Endothelial cell of umbilical vein (primary cell): ENCODE measurements around the gene RFPL1. TPM values are rescaled to one million over a fixed set of nuclear protein-coding genes. Genes with fewer than 3 reads are reported as not detected.

Experiments used
- BruUV-seq: library from RNA; stranded (reverse); fragments of 400-500 nt; replicated peaks from 2 replicates; lab custom pipeline; 2021; lab: Mats Ljungman, UMichigan
- CTCF ChIA-PET: fragments of 300-600, 350-600 bp; sonication (Branson Sonifier 250); formaldehyde crosslinking; loops from one replicate; lab custom pipeline; 2021; ENCODE audit warnings: antibody characterized with exemption, inconsistent platforms; lab: Charles Lee
- POLR2A ChIA-PET: fragments of 300-600, 350-600 bp; sonication (Branson Sonifier 250); formaldehyde crosslinking; loops from one replicate; lab custom pipeline; 2021; ENCODE audit warnings: antibody characterized with exemption, inconsistent platforms; lab: Charles Lee
- DNase-seq: peaks from one replicate; pipeline ENCODE4 v3.0.0-alpha.2; 2011; ENCODE audit warnings: low read depth, low spot score
- FAIRE-seq: peaks from 2 replicates; lab custom pipeline; 2011; peaks lifted over from hg19 to GRCh38; lab: Jason Lieb, UNC
- H2AFZ ChIP-seq: 2 replicates; pipeline ENCODE4 v1.6.0; 2012; ENCODE audit warnings: low read depth, low read length, control low read depth, inconsistent platforms
- H3K27ac ChIP-seq: 2 replicates; pipeline ENCODE4 v1.5.1; 2011; ENCODE audit warnings: low read depth, mild to moderate bottlenecking, control low read depth, low read length, moderate library complexity; ENCODE audit not compliant: insufficient read depth
- H3K27me3 ChIP-seq, 2 experiments: 2 replicates each; pipeline versions ENCODE4 v1.6.0 to v1.6.1; 2011; ENCODE audit warnings: low read length in 2 of 2, mixed read lengths in 1 of 2; ENCODE audit not compliant: control insufficient read depth in 2 of 2, insufficient read depth in 2 of 2
- H3K36me3 ChIP-seq, 2 experiments: 2 replicates in 1 of 2; 3 replicates in 1 of 2; pipeline ENCODE4 v1.5.1; 2011; ENCODE audit warnings: low read length in 2 of 2, mild to moderate bottlenecking in 1 of 2, moderate library complexity in 1 of 2; ENCODE audit not compliant: control insufficient read depth in 2 of 2, insufficient read depth in 2 of 2; ENCODE audit errors: extremely low read depth in 1 of 2
- H3K4me1 ChIP-seq: 3 replicates; pipeline ENCODE4 v1.5.1; 2011; ENCODE audit warnings: mild to moderate bottlenecking, low read length; ENCODE audit not compliant: control insufficient read depth, insufficient read depth; ENCODE audit errors: extremely low read depth
- H3K4me2 ChIP-seq: 2 replicates; pipeline ENCODE4 v1.6.1; 2011; ENCODE audit warnings: low read length, control low read depth, mixed read lengths; ENCODE audit not compliant: insufficient read depth
- H3K4me3 ChIP-seq, 3 experiments: fragments of 200-600 bp in 1 of 3; sonication (generic), shearing (Covaris generic) in 1 of 3; replicated peaks in 1 of 3; 2 replicates each; pipeline ENCODE4 v1.5.1; 2011 to 2016; ENCODE audit warnings: control low read depth in 3 of 3, low read length in 3 of 3, mild to moderate bottlenecking in 2 of 3, inconsistent platforms in 1 of 3, low read depth in 1 of 3, moderate library complexity in 1 of 3; ENCODE audit not compliant: insufficient read depth in 1 of 3
- H3K79me2 ChIP-seq: 2 replicates; pipeline ENCODE4 v1.6.0; 2012; ENCODE audit warnings: low read length, inconsistent platforms; ENCODE audit not compliant: control insufficient read depth, insufficient read depth
- H3K9ac ChIP-seq: replicated peaks from 2 replicates; pipeline ENCODE3; 2011; ENCODE audit warnings: low read length, control low read depth; ENCODE audit not compliant: insufficient read depth; ENCODE audit errors: extremely low read depth
- H3K9me1 ChIP-seq: replicated peaks from 3 replicates; pipeline ENCODE4 v1.6.0; 2011; ENCODE audit warnings: mild to moderate bottlenecking, low read length; ENCODE audit not compliant: control insufficient read depth, insufficient read depth; ENCODE audit errors: extremely low read depth
- H3K9me3 ChIP-seq: replicated peaks from 2 replicates; pipeline ENCODE4 v1.5.1; 2012; ENCODE audit warnings: low read length, inconsistent platforms; ENCODE audit not compliant: control insufficient read depth, insufficient read depth
- H4K20me1 ChIP-seq: replicated peaks from 2 replicates; pipeline ENCODE3; 2011; ENCODE audit warnings: mild to moderate bottlenecking, low read length; ENCODE audit not compliant: control insufficient read depth, insufficient read depth; ENCODE audit errors: extremely low read depth
- CTCF ChIP-seq, 2 donors: IDR thresholded peaks; 1 replicate in 1 of 2; 2 replicates in 1 of 2; pipeline ENCODE4 v1.5.1; 2011; ENCODE audit warnings: low read length in 2 of 2, mild to moderate bottlenecking in 2 of 2, moderate library complexity in 2 of 2, control low read depth in 1 of 2, inconsistent platforms in 1 of 2, low read depth in 1 of 2; ENCODE audit not compliant: insufficient read depth in 1 of 2; ENCODE audit errors: extremely low read depth in 1 of 2
- EZH2 ChIP-seq: IDR thresholded peaks from 2 replicates; pipeline ENCODE4 v1.6.1; 2012; ENCODE audit warnings: borderline replicate concordance, low read depth, mild to moderate bottlenecking, moderate library complexity, low read length, inconsistent platforms; ENCODE audit not compliant: severe bottlenecking
- FOS ChIP-seq: IDR thresholded peaks from 2 replicates; pipeline ENCODE4 v1.6.1; 2011; ENCODE audit warnings: mild to moderate bottlenecking, low read length, moderate library complexity, borderline replicate concordance; ENCODE audit not compliant: insufficient read depth
- GATA2 ChIP-seq: IDR thresholded peaks from 2 replicates; pipeline ENCODE4 v1.7.0; 2011; ENCODE audit warnings: low read depth, mild to moderate bottlenecking, moderate library complexity, mixed read lengths, low read length; ENCODE audit not compliant: insufficient read length, insufficient read depth
- JUN ChIP-seq: IDR thresholded peaks from 2 replicates; pipeline ENCODE4 v1.6.1; 2011; ENCODE audit warnings: borderline replicate concordance, low read depth; ENCODE audit not compliant: insufficient read length, insufficient read depth
- MYC ChIP-seq: IDR thresholded peaks from one replicate; pipeline ENCODE4 v1.6.1; 2011; ENCODE audit warnings: mild to moderate bottlenecking, low read depth, low read length
- POLR2A ChIP-seq: IDR thresholded peaks from 2 replicates; pipeline ENCODE4 v1.6.1; 2012; ENCODE audit warnings: low read depth, mild to moderate bottlenecking, control low read depth, low read length
- POLR2AphosphoS5 ChIP-seq: IDR thresholded peaks from 2 replicates; pipeline ENCODE4 v1.6.1; 2012; ENCODE audit warnings: low read depth, mild to moderate bottlenecking, control low read depth, low read length, moderate library complexity; ENCODE audit not compliant: insufficient read depth
- dilution Hi-C: fragments of 300-500 bp; cut with MboI; formaldehyde crosslinking; loops from one replicate; pipeline ENCODE4 v1.15.0; 2019; ENCODE audit warnings: low sequenced_read_pairs; ENCODE audit not compliant: extremely low pct_ligation_motif_present
- intact Hi-C: fragments of 100-400 bp; cut with micrococcal nuclease; formaldehyde crosslinking; loops from one replicate; pipeline ENCODE4 v1.10.0; 2022
- polyA plus RNA-seq, 4 experiments: library from polyadenylated mRNA; depleted of rRNA in 3 of 4; stranded (reverse) in 3 of 4; unstranded in 1 of 4; fragments of >200 nt; gene quantifications; 2 replicates each; pipeline versions ENCODE4 v1.2.1 to v1.2.3, GENCODE V29; 2011 to 2012; ENCODE audit warnings: missing spikeins in 1 of 4
- total RNA-seq: library from RNA; stranded (reverse); gene quantifications from 2 replicates; pipeline ENCODE4 v1.2.3, GENCODE V29; 2021
- TF ChIP-seq, protein P1 (sequence below): IDR thresholded peaks from 2 replicates; pipeline ENCODE4 v1.6.1; 2011; ENCODE audit not compliant: insufficient read depth, insufficient read length

RFPL1 gene
- total and polyA plus RNA-seq, 2 donors (not counting 3 experiments of a cell fraction or from before 2014, with no cell fraction given) = not detected

GRCh38 chr22:29454276-29454675 lies 15.9 kb downstream of the RFPL1 start:
- intact Hi-C loops = no loop called here
- no peaks in the 10 kb centered on the region for H3K9me1 ChIP-seq
- no peaks in the 10 kb centered on the region for H4K20me1 ChIP-seq
- CTCF ChIA-PET = interaction anchor here (1.0 to 1.9 kb wide), 2 partner anchors 11 to 14 kb away, joined by 3 to 8 read pairs; no protein-coding TSS in a partner anchor
- no peak overlapping the region for H3K4me3 ChIP-seq
- BruUV-seq = no TSS peak
- DNase-seq = no peak
- no peaks in the 10 kb centered on the region for H3K36me3 ChIP-seq
- no peaks in the 10 kb centered on the region for H3K4me1 ChIP-seq
- dilution Hi-C loops = no loop called here
- FAIRE-seq = no peak
- no peak overlapping the region for H3K4me2 ChIP-seq
- no peak overlapping the region for H2AFZ ChIP-seq
- H3K9ac ChIP-seq = no peak overlapping the region
- POLR2A ChIA-PET = no interaction called here
- H3K79me2 ChIP-seq = no peaks in the 10 kb centered on the region
- H3K9me3 ChIP-seq = no peaks in the 10 kb centered on the region
- TF ChIP-seq JUN (no peak), POLR2A (no peak), MYC (no peak), FOS (no peak)
- TF ChIP-seq, protein P1, sequence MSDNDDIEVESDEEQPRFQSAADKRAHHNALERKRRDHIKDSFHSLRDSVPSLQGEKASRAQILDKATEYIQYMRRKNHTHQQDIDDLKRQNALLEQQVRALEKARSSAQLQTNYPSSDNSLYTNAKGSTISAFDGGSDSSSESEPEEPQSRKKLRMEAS = no peak
- H3K27ac ChIP-seq = no peak overlapping the region
- no peaks in the 10 kb centered on the region for H3K27me3 ChIP-seq

GRCh38 chr22:29456211-29456671 lies 17.9 kb downstream of the RFPL1 start:
- H3K9ac ChIP-seq = no peak overlapping the region

More at GRCh38 chr22:29456211-29456671, 17.9 kb downstream of the RFPL1 start:
- TF ChIP-seq POLR2A = no peak
- TF ChIP-seq POLR2AphosphoS5 = no peak
- no peak for TF ChIP-seq CTCF (IDR thresholded peaks at IDR 0.05; ENCODE audit: extremely low read depth in 1 of 2, insufficient read depth in 1 of 2, low read depth in 1 of 2, low read length in 2 of 2)
- no peak for TF ChIP-seq FOS
- TF ChIP-seq GATA2 = no peak
- TF ChIP-seq, protein P1 = no peak
- no peak for TF ChIP-seq EZH2
- no peak for TF ChIP-seq MYC
- no peak for TF ChIP-seq JUN
- H3K4me2 ChIP-seq = no peak overlapping the region
- no peaks in the 10 kb centered on the region for H3K4me1 ChIP-seq
- no peaks in the 10 kb centered on the region for H3K9me3 ChIP-seq
- H4K20me1 ChIP-seq = no peaks in the 10 kb centered on the region
- no peaks in the 10 kb centered on the region for H3K79me2 ChIP-seq
- DNase-seq = no peak
- ChIA-PET POLR2A (no interaction called here), CTCF (no interaction called here)
- H3K27me3 ChIP-seq = no peaks in the 10 kb centered on the region
- H3K27ac ChIP-seq = no peak overlapping the region
- no peak overlapping the region for H2AFZ ChIP-seq
- intact Hi-C loops = no loop called here
- no TSS peak for BruUV-seq
- no peak overlapping the region for H3K4me3 ChIP-seq
- dilution Hi-C loops = no loop called here
- no peaks in the 10 kb centered on the region for H3K9me1 ChIP-seq
- no peaks in the 10 kb centered on the region for H3K36me3 ChIP-seq
- no peak for FAIRE-seq
